HepG2 (cell line): Measurements from ENCODE around the gene CHPF. TPM values are rescaled to one million over a fixed set of nuclear protein-coding genes. Genes with fewer than 3 reads are reported as not detected.

ENCODE experiments used
- AKAP8 ChIP-seq: sonication (generic); formaldehyde crosslinking; IDR thresholded peaks from 2 replicates; pipeline ENCODE4 v1.5.1; 2020; ENCODE audit warnings: mild to moderate bottlenecking, missing genetic modification reagents
- BHLHE40 ChIP-seq: IDR thresholded peaks from 2 replicates; pipeline ENCODE4 v1.6.1; 2011; ENCODE audit warnings: low read length, improper control_type of control experiment
- FIP1L1 ChIP-seq: fragments of 200-400 bp; formaldehyde crosslinking; IDR thresholded peaks from 2 replicates; pipeline ENCODE4 v1.6.1; 2018; ENCODE audit warnings: low read depth, mild to moderate bottlenecking, low read length, moderate library complexity, borderline replicate concordance; ENCODE audit not compliant: insufficient read depth
- GABPB1 ChIP-seq: IDR thresholded peaks from 2 replicates; pipeline ENCODE4 v1.6.1; 2016; ENCODE audit warnings: mild to moderate bottlenecking, missing genetic modification reagents, moderate library complexity, missing compliant biosample characterization
- GPN1 ChIP-seq: sonication (generic); formaldehyde crosslinking; IDR thresholded peaks from 2 replicates; pipeline ENCODE4 v1.5.1; 2020; ENCODE audit warnings: missing genetic modification reagents, borderline replicate concordance
- POGZ ChIP-seq: sonication (generic); formaldehyde crosslinking; IDR thresholded peaks from 2 replicates; pipeline ENCODE4 v1.4.0; 2020; ENCODE audit warnings: mild to moderate bottlenecking, missing genetic modification reagents
- RBM22 ChIP-seq: fragments of 200-400 bp; formaldehyde crosslinking; optimal IDR thresholded peaks from 2 replicates; pipeline ENCODE3; 2017; ENCODE audit warnings: mild to moderate bottlenecking, low read length, moderate library complexity
- RFX5 ChIP-seq: IDR thresholded peaks from 2 replicates; pipeline ENCODE4 v1.6.1; 2011; ENCODE audit warnings: low read depth, low read length, improper control_type of control experiment
- ZFP36L1 ChIP-seq: sonication (generic); formaldehyde crosslinking; IDR thresholded peaks from 2 replicates; pipeline ENCODE4 v1.8.0; 2022; ENCODE audit warnings: mild to moderate bottlenecking, missing genetic modification reagents, moderate library complexity
- ZNF17 ChIP-seq: sonication (generic); formaldehyde crosslinking; IDR thresholded peaks from 2 replicates; pipeline ENCODE4 v1.5.0; 2020; ENCODE audit warnings: mild to moderate bottlenecking, missing genetic modification reagents
- ZNF83 ChIP-seq: sonication (generic); formaldehyde crosslinking; IDR thresholded peaks from 2 replicates; pipeline ENCODE4 v1.4.0; 2020; ENCODE audit warnings: missing genetic modification reagents, mild to moderate bottlenecking, borderline replicate concordance
- ZNF891 ChIP-seq: sonication (generic); formaldehyde crosslinking; IDR thresholded peaks from 2 replicates; pipeline ENCODE4 v1.5.0; 2020; ENCODE audit warnings: mild to moderate bottlenecking, missing genetic modification reagents
- polyA plus RNA-seq, 8 experiments: library from polyadenylated mRNA; depleted of rRNA in 3 of 8; stranded (reverse) in 7 of 8; unstranded in 1 of 8; fragments of >200 nt; fragmentation: Illumina TruSeq in 4 of 8; extraction: Trizol in 4 of 8; gene quantifications; 2 replicates each; pipeline versions ENCODE4 v1.2.1 to v1.2.3, GENCODE V29; 2011 to 2016; ENCODE audit warnings: low read depth in 4 of 8, missing spikeins in 1 of 8, mixed read lengths in 1 of 8; ENCODE audit not compliant: insufficient read depth in 1 of 8
- total RNA-seq, 5 experiments: library from RNA; depleted of rRNA; stranded (reverse); fragments of >200 nt; fragmentation: Illumina TruSeq; extraction: Trizol; gene quantifications; 2 replicates each; pipeline ENCODE4 v1.2.3, GENCODE V29; 2016; ENCODE audit warnings: low read depth in 1 of 5
- TF ChIP-seq, protein P1 (sequence below): sonication (generic); formaldehyde crosslinking; IDR thresholded peaks from 2 replicates; pipeline ENCODE4 v1.5.1; 2020; ENCODE audit warnings: missing genetic modification reagents, mild to moderate bottlenecking, borderline replicate concordance
- TF ChIP-seq, protein P2 (sequence below): sonication (generic); formaldehyde crosslinking; IDR thresholded peaks from 2 replicates; pipeline ENCODE4 v1.5.0; 2020; ENCODE audit warnings: mild to moderate bottlenecking, missing genetic modification reagents, borderline replicate concordance
- TF ChIP-seq, protein P3 (sequence below): sonication (generic); formaldehyde crosslinking; conservative IDR thresholded peaks from 2 replicates; pipeline ENCODE4 v1.4.0; 2020; ENCODE audit warnings: missing genetic modification reagents
- TF ChIP-seq, protein P4 (sequence below): IDR thresholded peaks from 2 replicates; pipeline ENCODE4 v1.6.1; 2016; ENCODE audit warnings: low read depth
- TF ChIP-seq, protein P5 (sequence below): sonication (generic); formaldehyde crosslinking; IDR thresholded peaks from 2 replicates; pipeline ENCODE4 v1.4.0; 2020; ENCODE audit warnings: missing genetic modification reagents, borderline replicate concordance

CHPF gene
- total and polyA plus RNA-seq, 2 of the 13 experiments (the other 11 are each of a cell fraction or from before 2014, with no cell fraction given): 79.6 to 111 TPM

DNA sequence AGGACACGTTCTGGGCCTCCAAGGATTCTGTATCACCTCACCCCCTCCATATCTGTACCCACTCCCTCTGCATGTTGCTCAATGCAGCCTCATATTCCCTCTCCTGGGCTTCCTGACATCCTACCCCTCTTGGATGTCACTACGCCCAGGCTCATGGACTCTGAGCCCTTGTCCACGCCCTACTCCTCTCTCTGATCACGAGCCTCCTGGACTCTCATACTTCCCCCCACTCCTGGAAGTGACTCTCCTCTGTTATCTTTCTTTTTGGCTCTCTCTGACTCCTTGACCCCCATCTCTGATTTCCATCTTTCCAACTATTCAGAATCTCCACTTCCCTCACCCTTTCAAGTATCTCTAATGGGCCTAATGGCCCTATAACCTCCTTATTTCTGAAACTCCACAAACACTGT lies 2.3 kb upstream of the CHPF start (continued):
- TF ChIP-seq BHLHE40 (peak; percentile 47; the same call in 1 of the 2 replicates), POGZ (CRISPR knock-in tag) (peak; percentile 54), ZNF891 (CRISPR knock-in tag) (no peak), RFX5 (no peak), GABPB1 (CRISPR knock-in tag) (peak; percentile 57), GPN1 (no peak), RBM22 (no peak), ZFP36L1 (peak; percentile 81; the same call in 1 of the 2 replicates), ZNF17 (CRISPR knock-in tag) (no peak), FIP1L1 (no peak), AKAP8 (CRISPR knock-in tag) (no peak), ZNF83 (CRISPR knock-in tag) (no peak)
- TF ChIP-seq, protein P1, sequence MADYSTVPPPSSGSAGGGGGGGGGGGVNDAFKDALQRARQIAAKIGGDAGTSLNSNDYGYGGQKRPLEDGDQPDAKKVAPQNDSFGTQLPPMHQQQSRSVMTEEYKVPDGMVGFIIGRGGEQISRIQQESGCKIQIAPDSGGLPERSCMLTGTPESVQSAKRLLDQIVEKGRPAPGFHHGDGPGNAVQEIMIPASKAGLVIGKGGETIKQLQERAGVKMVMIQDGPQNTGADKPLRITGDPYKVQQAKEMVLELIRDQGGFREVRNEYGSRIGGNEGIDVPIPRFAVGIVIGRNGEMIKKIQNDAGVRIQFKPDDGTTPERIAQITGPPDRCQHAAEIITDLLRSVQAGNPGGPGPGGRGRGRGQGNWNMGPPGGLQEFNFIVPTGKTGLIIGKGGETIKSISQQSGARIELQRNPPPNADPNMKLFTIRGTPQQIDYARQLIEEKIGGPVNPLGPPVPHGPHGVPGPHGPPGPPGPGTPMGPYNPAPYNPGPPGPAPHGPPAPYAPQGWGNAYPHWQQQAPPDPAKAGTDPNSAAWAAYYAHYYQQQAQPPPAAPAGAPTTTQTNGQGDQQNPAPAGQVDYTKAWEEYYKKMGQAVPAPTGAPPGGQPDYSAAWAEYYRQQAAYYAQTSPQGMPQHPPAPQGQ (CRISPR knock-in tag): no peak
- TF ChIP-seq, protein P2, sequence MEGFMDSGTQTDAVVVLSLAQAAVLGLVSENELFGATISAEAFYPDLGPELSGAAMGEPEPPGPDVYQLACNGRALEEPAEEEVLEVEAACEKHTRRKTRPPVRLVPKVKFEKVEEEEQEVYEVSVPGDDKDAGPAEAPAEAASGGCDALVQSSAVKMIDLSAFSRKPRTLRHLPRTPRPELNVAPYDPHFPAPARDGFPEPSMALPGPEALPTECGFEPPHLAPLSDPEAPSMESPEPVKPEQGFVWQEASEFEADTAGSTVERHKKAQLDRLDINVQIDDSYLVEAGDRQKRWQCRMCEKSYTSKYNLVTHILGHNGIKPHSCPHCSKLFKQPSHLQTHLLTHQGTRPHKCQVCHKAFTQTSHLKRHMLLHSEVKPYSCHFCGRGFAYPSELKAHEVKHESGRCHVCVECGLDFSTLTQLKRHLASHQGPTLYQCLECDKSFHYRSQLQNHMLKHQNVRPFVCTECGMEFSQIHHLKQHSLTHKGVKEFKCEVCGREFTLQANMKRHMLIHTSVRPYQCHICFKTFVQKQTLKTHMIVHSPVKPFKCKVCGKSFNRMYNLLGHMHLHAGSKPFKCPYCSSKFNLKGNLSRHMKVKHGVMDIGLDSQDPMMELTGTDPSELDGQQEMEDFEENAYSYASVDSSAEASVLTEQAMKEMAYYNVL (CRISPR knock-in tag): 0 out of 2 replicates have a peak, but pooled peaks have one; percentile 83
- TF ChIP-seq, protein P3, sequence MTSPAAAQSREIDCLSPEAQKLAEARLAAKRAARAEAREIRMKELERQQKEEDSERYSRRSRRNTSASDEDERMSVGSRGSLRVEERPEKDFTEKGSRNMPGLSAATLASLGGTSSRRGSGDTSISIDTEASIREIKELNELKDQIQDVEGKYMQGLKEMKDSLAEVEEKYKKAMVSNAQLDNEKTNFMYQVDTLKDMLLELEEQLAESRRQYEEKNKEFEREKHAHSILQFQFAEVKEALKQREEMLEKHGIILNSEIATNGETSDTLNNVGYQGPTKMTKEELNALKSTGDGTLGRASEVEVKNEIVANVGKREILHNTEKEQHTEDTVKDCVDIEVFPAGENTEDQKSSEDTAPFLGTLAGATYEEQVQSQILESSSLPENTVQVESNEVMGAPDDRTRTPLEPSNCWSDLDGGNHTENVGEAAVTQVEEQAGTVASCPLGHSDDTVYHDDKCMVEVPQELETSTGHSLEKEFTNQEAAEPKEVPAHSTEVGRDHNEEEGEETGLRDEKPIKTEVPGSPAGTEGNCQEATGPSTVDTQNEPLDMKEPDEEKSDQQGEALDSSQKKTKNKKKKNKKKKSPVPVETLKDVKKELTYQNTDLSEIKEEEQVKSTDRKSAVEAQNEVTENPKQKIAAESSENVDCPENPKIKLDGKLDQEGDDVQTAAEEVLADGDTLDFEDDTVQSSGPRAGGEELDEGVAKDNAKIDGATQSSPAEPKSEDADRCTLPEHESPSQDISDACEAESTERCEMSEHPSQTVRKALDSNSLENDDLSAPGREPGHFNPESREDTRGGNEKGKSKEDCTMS (CRISPR knock-in tag): no peak
- TF ChIP-seq, protein P4, sequence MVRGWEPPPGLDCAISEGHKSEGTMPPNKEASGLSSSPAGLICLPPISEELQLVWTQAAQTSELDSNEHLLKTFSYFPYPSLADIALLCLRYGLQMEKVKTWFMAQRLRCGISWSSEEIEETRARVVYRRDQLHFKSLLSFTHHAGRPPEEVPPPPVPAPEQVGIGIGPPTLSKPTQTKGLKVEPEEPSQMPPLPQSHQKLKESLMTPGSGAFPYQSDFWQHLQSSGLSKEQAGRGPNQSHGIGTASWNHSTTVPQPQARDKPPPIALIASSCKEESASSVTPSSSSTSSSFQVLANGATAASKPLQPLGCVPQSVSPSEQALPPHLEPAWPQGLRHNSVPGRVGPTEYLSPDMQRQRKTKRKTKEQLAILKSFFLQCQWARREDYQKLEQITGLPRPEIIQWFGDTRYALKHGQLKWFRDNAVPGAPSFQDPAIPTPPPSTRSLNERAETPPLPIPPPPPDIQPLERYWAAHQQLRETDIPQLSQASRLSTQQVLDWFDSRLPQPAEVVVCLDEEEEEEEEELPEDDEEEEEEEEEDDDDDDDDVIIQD (CRISPR knock-in tag): peak; percentile 57; the same call in 1 of the 2 replicates
- TF ChIP-seq, protein P5, sequence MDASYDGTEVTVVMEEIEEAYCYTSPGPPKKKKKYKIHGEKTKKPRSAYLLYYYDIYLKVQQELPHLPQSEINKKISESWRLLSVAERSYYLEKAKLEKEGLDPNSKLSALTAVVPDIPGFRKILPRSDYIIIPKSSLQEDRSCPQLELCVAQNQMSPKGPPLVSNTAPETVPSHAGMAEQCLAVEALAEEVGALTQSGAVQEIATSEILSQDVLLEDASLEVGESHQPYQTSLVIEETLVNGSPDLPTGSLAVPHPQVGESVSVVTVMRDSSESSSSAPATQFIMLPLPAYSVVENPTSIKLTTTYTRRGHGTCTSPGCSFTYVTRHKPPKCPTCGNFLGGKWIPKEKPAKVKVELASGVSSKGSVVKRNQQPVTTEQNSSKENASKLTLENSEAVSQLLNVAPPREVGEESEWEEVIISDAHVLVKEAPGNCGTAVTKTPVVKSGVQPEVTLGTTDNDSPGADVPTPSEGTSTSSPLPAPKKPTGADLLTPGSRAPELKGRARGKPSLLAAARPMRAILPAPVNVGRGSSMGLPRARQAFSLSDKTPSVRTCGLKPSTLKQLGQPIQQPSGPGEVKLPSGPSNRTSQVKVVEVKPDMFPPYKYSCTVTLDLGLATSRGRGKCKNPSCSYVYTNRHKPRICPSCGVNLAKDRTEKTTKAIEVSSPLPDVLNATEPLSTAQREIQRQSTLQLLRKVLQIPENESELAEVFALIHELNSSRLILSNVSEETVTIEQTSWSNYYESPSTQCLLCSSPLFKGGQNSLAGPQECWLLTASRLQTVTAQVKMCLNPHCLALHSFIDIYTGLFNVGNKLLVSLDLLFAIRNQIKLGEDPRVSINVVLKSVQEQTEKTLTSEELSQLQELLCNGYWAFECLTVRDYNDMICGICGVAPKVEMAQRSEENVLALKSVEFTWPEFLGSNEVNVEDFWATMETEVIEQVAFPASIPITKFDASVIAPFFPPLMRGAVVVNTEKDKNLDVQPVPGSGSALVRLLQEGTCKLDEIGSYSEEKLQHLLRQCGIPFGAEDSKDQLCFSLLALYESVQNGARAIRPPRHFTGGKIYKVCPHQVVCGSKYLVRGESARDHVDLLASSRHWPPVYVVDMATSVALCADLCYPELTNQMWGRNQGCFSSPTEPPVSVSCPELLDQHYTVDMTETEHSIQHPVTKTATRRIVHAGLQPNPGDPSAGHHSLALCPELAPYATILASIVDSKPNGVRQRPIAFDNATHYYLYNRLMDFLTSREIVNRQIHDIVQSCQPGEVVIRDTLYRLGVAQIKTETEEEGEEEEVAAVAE (CRISPR knock-in tag): peak; percentile 68; the same call in 1 of the 2 replicates
